HepG2 (cell line): Measurements from ENCODE around the gene ITCH. TPM values are rescaled to one million over a fixed set of nuclear protein-coding genes. Genes with fewer than 3 reads are reported as not detected.

Source experiments
- ARID2 ChIP-seq: sonication (generic); formaldehyde crosslinking; IDR thresholded peaks from 2 replicates; pipeline ENCODE4 v1.8.1; 2022; ENCODE audit warnings: mild to moderate bottlenecking, missing genetic modification reagents, borderline replicate concordance
- ASH2L ChIP-seq: fragments of 300-600, 200-600 bp; sonication (generic); IDR thresholded peaks from 2 replicates; pipeline ENCODE4 v1.7.0; 2017; ENCODE audit warnings: low read depth, mild to moderate bottlenecking, moderate library complexity, mixed read lengths, low read length; ENCODE audit not compliant: insufficient read length
- BRCA1 ChIP-seq: sonication (generic); formaldehyde crosslinking; IDR thresholded peaks from 2 replicates; pipeline ENCODE4 v1.4.0; 2020; ENCODE audit warnings: missing genetic modification reagents
- MAZ ChIP-seq, 2 experiments: sonication (generic) in 1 of 2; formaldehyde crosslinking in 1 of 2; IDR thresholded peaks; 2 replicates each; pipeline versions ENCODE4 v1.5.0 to v1.6.1; 2012 to 2020; ENCODE audit warnings: low read depth in 2 of 2, mild to moderate bottlenecking in 2 of 2, borderline replicate concordance in 1 of 2, improper control_type of control experiment in 1 of 2, low read length in 1 of 2, missing genetic modification reagents in 1 of 2, moderate library complexity in 1 of 2
- NCOA2 ChIP-seq: sonication (generic); formaldehyde crosslinking; IDR thresholded peaks from 2 replicates; pipeline ENCODE4 v1.8.0; 2022; ENCODE audit warnings: inconsistent platforms
- NR2F2 ChIP-seq: IDR thresholded peaks from 2 replicates; pipeline ENCODE4 v1.6.1; 2012; ENCODE audit warnings: low read depth, inconsistent platforms, borderline replicate concordance
- RARA ChIP-seq: IDR thresholded peaks from 2 replicates; pipeline ENCODE4 v1.6.1; 2016; ENCODE audit warnings: missing genetic modification reagents, missing compliant biosample characterization
- RBAK ChIP-seq: sonication (generic); formaldehyde crosslinking; IDR thresholded peaks from 2 replicates; pipeline ENCODE4 v1.5.1; 2020; ENCODE audit warnings: mild to moderate bottlenecking, missing genetic modification reagents
- SIX1 ChIP-seq: sonication (generic); formaldehyde crosslinking; IDR thresholded peaks from 2 replicates; pipeline ENCODE4 v1.4.0; 2020; ENCODE audit warnings: missing genetic modification reagents, borderline replicate concordance
- TCF7 ChIP-seq: sonication (generic); IDR thresholded peaks from 2 replicates; pipeline ENCODE4 v1.6.1; 2016; ENCODE audit warnings: antibody characterized with exemption, low read depth
- TEAD3 ChIP-seq: optimal IDR thresholded peaks from 2 replicates; pipeline ENCODE3; 2016; ENCODE audit warnings: borderline replicate concordance
- ZBTB7B ChIP-seq: sonication (generic); formaldehyde crosslinking; IDR thresholded peaks from 2 replicates; pipeline ENCODE4 v1.4.0; 2020; ENCODE audit warnings: missing genetic modification reagents
- ZNF382 ChIP-seq: sonication (generic); formaldehyde crosslinking; IDR thresholded peaks from 2 replicates; pipeline ENCODE4 v1.5.0; 2020; ENCODE audit warnings: missing genetic modification reagents, mild to moderate bottlenecking, borderline replicate concordance
- polyA plus RNA-seq, 8 experiments: library from polyadenylated mRNA; depleted of rRNA in 3 of 8; stranded (reverse) in 7 of 8; unstranded in 1 of 8; fragments of >200 nt; fragmentation: Illumina TruSeq in 4 of 8; extraction: Trizol in 4 of 8; gene quantifications; 2 replicates each; pipeline versions ENCODE4 v1.2.1 to v1.2.3, GENCODE V29; 2011 to 2016; ENCODE audit warnings: low read depth in 4 of 8, missing spikeins in 1 of 8, mixed read lengths in 1 of 8; ENCODE audit not compliant: insufficient read depth in 1 of 8
- total RNA-seq, 5 experiments: library from RNA; depleted of rRNA; stranded (reverse); fragments of >200 nt; fragmentation: Illumina TruSeq; extraction: Trizol; gene quantifications; 2 replicates each; pipeline ENCODE4 v1.2.3, GENCODE V29; 2016; ENCODE audit warnings: low read depth in 1 of 5
- TF ChIP-seq, protein P1 (sequence below): sonication (generic); formaldehyde crosslinking; IDR thresholded peaks from 2 replicates; pipeline ENCODE4 v1.4.0; 2020; ENCODE audit warnings: missing genetic modification reagents
- TF ChIP-seq, protein P2 (sequence below): IDR thresholded peaks from 2 replicates; pipeline ENCODE4 v1.6.1; 2016
- TF ChIP-seq, protein P3 (sequence below): sonication (generic); formaldehyde crosslinking; IDR thresholded peaks from 2 replicates; pipeline ENCODE4 v1.4.0; 2020; ENCODE audit warnings: missing genetic modification reagents

The ITCH gene
- total and polyA plus RNA-seq, 2 of the 13 experiments (the other 11 are each of a cell fraction or from before 2014, with no cell fraction given), result 20.5 to 112 TPM

DNA sequence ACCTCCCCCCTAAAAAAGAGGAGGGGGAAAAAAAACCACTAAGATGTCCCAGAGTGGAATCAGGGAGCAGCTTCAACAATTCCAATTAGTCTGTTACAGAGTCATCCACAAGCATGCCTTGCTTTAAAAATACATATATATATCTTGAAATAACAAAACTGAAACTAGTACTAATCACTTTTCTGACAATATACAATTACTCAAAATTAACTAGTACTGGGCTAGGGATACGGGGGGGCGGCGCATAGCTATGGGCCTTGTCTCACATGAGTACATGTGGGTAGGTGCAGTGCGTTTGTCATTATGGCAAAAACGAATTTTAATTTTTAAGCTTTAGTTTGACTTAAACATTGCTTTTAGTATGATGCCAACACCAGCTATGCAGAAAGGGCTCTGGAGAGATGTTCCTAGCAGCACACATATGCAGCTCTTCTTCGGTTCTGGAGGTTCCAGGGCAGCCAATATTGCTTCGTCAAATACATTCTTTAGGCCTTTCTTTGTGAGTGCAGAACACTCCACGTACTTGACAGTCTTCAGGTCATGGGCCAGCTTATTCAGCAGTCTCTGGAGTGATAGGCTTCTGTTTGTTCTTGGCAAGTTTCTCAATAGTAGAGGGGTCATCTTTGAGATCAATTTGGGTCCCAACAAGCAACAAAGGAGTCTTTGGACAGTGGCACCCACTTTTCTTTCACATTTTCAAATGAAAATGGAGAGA is 38.8 kb downstream of the ITCH start (continued):
- TF ChIP-seq ASH2L, result peak; percentile 6
- TF ChIP-seq TEAD3 (CRISPR knock-in tag), result peak; percentile 58
- TF ChIP-seq, protein P1, sequence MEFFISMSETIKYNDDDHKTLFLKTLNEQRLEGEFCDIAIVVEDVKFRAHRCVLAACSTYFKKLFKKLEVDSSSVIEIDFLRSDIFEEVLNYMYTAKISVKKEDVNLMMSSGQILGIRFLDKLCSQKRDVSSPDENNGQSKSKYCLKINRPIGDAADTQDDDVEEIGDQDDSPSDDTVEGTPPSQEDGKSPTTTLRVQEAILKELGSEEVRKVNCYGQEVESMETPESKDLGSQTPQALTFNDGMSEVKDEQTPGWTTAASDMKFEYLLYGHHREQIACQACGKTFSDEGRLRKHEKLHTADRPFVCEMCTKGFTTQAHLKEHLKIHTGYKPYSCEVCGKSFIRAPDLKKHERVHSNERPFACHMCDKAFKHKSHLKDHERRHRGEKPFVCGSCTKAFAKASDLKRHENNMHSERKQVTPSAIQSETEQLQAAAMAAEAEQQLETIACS (CRISPR knock-in tag), result 0 out of 2 replicates have a peak, but pooled peaks have one; percentile 28
- no peak for TF ChIP-seq RBAK (CRISPR knock-in tag)
- no peak for TF ChIP-seq MAZ (IDR thresholded peaks at IDR 0.05; ENCODE audit: borderline replicate concordance, low read depth, low read length)
- 0 out of 2 replicates have a peak, but pooled peaks have one; percentile 35 for TF ChIP-seq MAZ (CRISPR knock-in tag; IDR thresholded peaks at IDR 0.05; ENCODE audit: low read depth)
- 0 out of 2 replicates have a peak, but pooled peaks have one; percentile 33 for TF ChIP-seq RARA (CRISPR knock-in tag)
- TF ChIP-seq ARID2 (CRISPR knock-in tag), result no peak
- no peak for TF ChIP-seq ZNF382 (CRISPR knock-in tag)
- TF ChIP-seq SIX1 (CRISPR knock-in tag), result no peak
- TF ChIP-seq, protein P2, sequence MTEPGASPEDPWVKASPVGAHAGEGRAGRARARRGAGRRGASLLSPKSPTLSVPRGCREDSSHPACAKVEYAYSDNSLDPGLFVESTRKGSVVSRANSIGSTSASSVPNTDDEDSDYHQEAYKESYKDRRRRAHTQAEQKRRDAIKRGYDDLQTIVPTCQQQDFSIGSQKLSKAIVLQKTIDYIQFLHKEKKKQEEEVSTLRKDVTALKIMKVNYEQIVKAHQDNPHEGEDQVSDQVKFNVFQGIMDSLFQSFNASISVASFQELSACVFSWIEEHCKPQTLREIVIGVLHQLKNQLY (CRISPR knock-in tag), result 0 out of 2 replicates have a peak, but pooled peaks have one; percentile 12
- TF ChIP-seq BRCA1 (CRISPR knock-in tag), result 0 out of 2 replicates have a peak, but pooled peaks have one; percentile 44
- TF ChIP-seq ZBTB7B (CRISPR knock-in tag), result peak; percentile 55; the same call in 1 of the 2 replicates
- TF ChIP-seq, protein P3, sequence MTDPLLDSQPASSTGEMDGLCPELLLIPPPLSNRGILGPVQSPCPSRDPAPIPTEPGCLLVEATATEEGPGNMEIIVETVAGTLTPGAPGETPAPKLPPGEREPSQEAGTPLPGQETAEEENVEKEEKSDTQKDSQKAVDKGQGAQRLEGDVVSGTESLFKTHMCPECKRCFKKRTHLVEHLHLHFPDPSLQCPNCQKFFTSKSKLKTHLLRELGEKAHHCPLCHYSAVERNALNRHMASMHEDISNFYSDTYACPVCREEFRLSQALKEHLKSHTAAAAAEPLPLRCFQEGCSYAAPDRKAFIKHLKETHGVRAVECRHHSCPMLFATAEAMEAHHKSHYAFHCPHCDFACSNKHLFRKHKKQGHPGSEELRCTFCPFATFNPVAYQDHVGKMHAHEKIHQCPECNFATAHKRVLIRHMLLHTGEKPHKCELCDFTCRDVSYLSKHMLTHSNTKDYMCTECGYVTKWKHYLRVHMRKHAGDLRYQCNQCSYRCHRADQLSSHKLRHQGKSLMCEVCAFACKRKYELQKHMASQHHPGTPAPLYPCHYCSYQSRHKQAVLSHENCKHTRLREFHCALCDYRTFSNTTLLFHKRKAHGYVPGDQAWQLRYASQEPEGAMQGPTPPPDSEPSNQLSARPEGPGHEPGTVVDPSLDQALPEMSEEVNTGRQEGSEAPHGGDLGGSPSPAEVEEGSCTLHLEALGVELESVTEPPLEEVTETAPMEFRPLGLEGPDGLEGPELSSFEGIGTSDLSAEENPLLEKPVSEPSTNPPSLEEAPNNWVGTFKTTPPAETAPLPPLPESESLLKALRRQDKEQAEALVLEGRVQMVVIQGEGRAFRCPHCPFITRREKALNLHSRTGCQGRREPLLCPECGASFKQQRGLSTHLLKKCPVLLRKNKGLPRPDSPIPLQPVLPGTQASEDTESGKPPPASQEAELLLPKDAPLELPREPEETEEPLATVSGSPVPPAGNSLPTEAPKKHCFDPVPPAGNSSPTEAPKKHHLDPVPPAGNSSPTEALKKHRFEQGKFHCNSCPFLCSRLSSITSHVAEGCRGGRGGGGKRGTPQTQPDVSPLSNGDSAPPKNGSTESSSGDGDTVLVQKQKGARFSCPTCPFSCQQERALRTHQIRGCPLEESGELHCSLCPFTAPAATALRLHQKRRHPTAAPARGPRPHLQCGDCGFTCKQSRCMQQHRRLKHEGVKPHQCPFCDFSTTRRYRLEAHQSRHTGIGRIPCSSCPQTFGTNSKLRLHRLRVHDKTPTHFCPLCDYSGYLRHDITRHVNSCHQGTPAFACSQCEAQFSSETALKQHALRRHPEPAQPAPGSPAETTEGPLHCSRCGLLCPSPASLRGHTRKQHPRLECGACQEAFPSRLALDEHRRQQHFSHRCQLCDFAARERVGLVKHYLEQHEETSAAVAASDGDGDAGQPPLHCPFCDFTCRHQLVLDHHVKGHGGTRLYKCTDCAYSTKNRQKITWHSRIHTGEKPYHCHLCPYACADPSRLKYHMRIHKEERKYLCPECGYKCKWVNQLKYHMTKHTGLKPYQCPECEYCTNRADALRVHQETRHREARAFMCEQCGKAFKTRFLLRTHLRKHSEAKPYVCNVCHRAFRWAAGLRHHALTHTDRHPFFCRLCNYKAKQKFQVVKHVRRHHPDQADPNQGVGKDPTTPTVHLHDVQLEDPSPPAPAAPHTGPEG, result no peak
- peak; percentile 30; the same call in 1 of the 2 replicates for TF ChIP-seq TCF7
- peak; percentile 30; the same call in 1 of the 2 replicates for TF ChIP-seq NCOA2 (CRISPR knock-in tag)
- TF ChIP-seq NR2F2, result peak; percentile 39; the same call in 1 of the 2 replicates
